IMR-90 (cell line): ENCODE results near the gene ID1. TPM values are rescaled to one million over a fixed set of nuclear protein-coding genes. Genes with fewer than 3 reads are reported as not detected.
A peak's percentile ranks its signal among the peaks of the same experiment; 100 is the strongest.

ENCODE experiments used
- ATAC-seq: fragments of 200-7000 bp; cut with Tn5 transposase; 2 replicates; pipeline ENCODE4 v1.9.1; 2020; ENCODE audit warnings: low read depth, mild to moderate bottlenecking, moderate library complexity
- BruUV-seq: library from RNA; stranded (reverse); fragments of 400-500 nt; replicated peaks from 2 replicates; lab custom pipeline; 2021; lab: Mats Ljungman, UMichigan
- CTCF ChIA-PET: fragments of 300-600 bp; formaldehyde crosslinking; extraction: SDS; loops from one replicate; lab custom pipeline; 2021; ENCODE audit warnings: antibody characterized with exemption; lab: Yijun Ruan, JAX
- POLR2A ChIA-PET: fragments of 300-600 bp; sonication (Branson Sonifier 250); formaldehyde crosslinking; loops from one replicate; lab custom pipeline; 2022; ENCODE audit warnings: antibody characterized with exemption; ENCODE audit not compliant: unreplicated experiment; lab: Charles Lee
- DNase-seq: peaks from one replicate; pipeline ENCODE4 v3.0.0; 2013
- H2AFZ ChIP-seq: replicated peaks from 2 replicates; pipeline ENCODE3; 2013; ENCODE audit warnings: low read length, mild to moderate bottlenecking; ENCODE audit not compliant: poor library complexity
- H2AK5ac ChIP-seq: 2 replicates; pipeline ENCODE4 v1.6.1; 2013; ENCODE audit warnings: low read depth, low read length, inconsistent platforms
- H2AK9ac ChIP-seq: replicated peaks from 2 replicates; pipeline ENCODE3; 2013; ENCODE audit warnings: mild to moderate bottlenecking, low read depth, low read length, moderate library complexity; ENCODE audit not compliant: poor library complexity
- H2BK120ac ChIP-seq: 2 replicates; pipeline ENCODE4 v1.6.1; 2013; ENCODE audit warnings: low read depth, low read length, inconsistent platforms
- H2BK15ac ChIP-seq: 3 replicates; pipeline ENCODE4 v1.6.1; 2013; ENCODE audit warnings: low read depth, low read length, inconsistent platforms
- H2BK20ac ChIP-seq: 2 replicates; pipeline ENCODE4 v1.6.1; 2013; ENCODE audit warnings: low read depth, mild to moderate bottlenecking, inconsistent platforms, low read length, moderate library complexity
- H2BK5ac ChIP-seq: 2 replicates; pipeline ENCODE4 v1.6.1; 2013; ENCODE audit warnings: mild to moderate bottlenecking, low read depth, low read length, inconsistent platforms; ENCODE audit not compliant: poor library complexity, severe bottlenecking
- H3K14ac ChIP-seq: replicated peaks from 2 replicates; pipeline ENCODE4 v1.6.1; 2013; ENCODE audit warnings: low read depth, low read length, inconsistent platforms
- H3K18ac ChIP-seq: 2 replicates; pipeline ENCODE4 v1.6.1; 2013; ENCODE audit warnings: low read depth, low read length, control low read depth
- H3K23ac ChIP-seq: 2 replicates; pipeline ENCODE4 v1.6.1; 2013; ENCODE audit warnings: low read depth, low read length, inconsistent platforms
- H3K27ac ChIP-seq: 2 replicates; pipeline ENCODE4 v1.5.1; 2013; ENCODE audit warnings: mild to moderate bottlenecking, control low read depth, low read length; ENCODE audit not compliant: insufficient read depth
- H3K27me3 ChIP-seq: 2 replicates; pipeline ENCODE4 v1.6.1; 2013; ENCODE audit warnings: low read length; ENCODE audit not compliant: control insufficient read depth, insufficient read depth
- H3K36me3 ChIP-seq: 2 replicates; pipeline ENCODE4 v1.6.1; 2013; ENCODE audit warnings: low read length, mixed read lengths; ENCODE audit not compliant: control insufficient read depth, insufficient read depth
- H3K4ac ChIP-seq: 2 replicates; pipeline ENCODE4 v1.6.1; 2013; ENCODE audit warnings: low read depth, low read length, inconsistent platforms
- H3K4me1 ChIP-seq: 2 replicates; pipeline ENCODE4 v1.6.1; 2013; ENCODE audit warnings: low read length, mixed read lengths; ENCODE audit not compliant: control insufficient read depth, insufficient read depth
- H3K4me2 ChIP-seq: 2 replicates; pipeline ENCODE4 v1.6.1; 2013; ENCODE audit warnings: low read depth, mild to moderate bottlenecking, control low read depth, low read length, moderate library complexity
- H3K4me3 ChIP-seq: 2 replicates; pipeline ENCODE4 v1.5.1; 2013; ENCODE audit warnings: low read depth, mild to moderate bottlenecking, control low read depth, low read length, moderate library complexity; ENCODE audit not compliant: insufficient read depth
- H3K56ac ChIP-seq: 2 replicates; pipeline ENCODE4 v1.6.1; 2013; ENCODE audit warnings: low read length, inconsistent platforms; ENCODE audit not compliant: insufficient read depth; ENCODE audit errors: extremely low read depth
- H3K79me1 ChIP-seq, 2 experiments: 2 replicates each; pipeline ENCODE4 v1.6.1; 2013; ENCODE audit warnings: low read length in 2 of 2, inconsistent platforms in 1 of 2, low read depth in 1 of 2
- H3K9ac ChIP-seq: 2 replicates; pipeline ENCODE4 v1.6.1; 2013; ENCODE audit warnings: low read depth, low read length, control low read depth
- H3K9me1 ChIP-seq: 2 replicates; pipeline ENCODE4 v1.6.1; 2013; ENCODE audit warnings: low read length, inconsistent platforms; ENCODE audit not compliant: insufficient read depth
- H3K9me3 ChIP-seq: 2 replicates; pipeline ENCODE4 v1.6.1; 2013; ENCODE audit warnings: low read length; ENCODE audit not compliant: control insufficient read depth, insufficient read depth
- H4K20me1 ChIP-seq: 2 replicates; pipeline ENCODE4 v1.6.1; 2013; ENCODE audit warnings: low read length, inconsistent platforms; ENCODE audit not compliant: insufficient read depth
- H4K5ac ChIP-seq: 2 replicates; pipeline ENCODE4 v1.6.1; 2013; ENCODE audit warnings: mild to moderate bottlenecking, low read depth, low read length, control low read depth
- H4K8ac ChIP-seq, 2 experiments: 2 replicates each; pipeline ENCODE4 v1.6.1; 2013; ENCODE audit warnings: low read depth in 2 of 2, low read length in 2 of 2, control low read depth in 1 of 2, inconsistent platforms in 1 of 2
- H4K91ac ChIP-seq: 2 replicates; pipeline ENCODE4 v1.6.1; 2013; ENCODE audit warnings: low read depth, low read length, inconsistent platforms; ENCODE audit not compliant: insufficient read depth
- BHLHE40 ChIP-seq: fragments of 150-350 bp; IDR thresholded peaks from 2 replicates; pipeline ENCODE4 v1.6.1; 2016; ENCODE audit warnings: mild to moderate bottlenecking, low read depth, low read length
- CEBPB ChIP-seq: IDR thresholded peaks from 2 replicates; pipeline ENCODE4 v1.6.1; 2012; ENCODE audit warnings: low read depth, low read length, improper control_type of control experiment
- CHD1 ChIP-seq: IDR thresholded peaks from 2 replicates; pipeline ENCODE4 v1.6.1; 2012; ENCODE audit warnings: low read depth, low read length, improper control_type of control experiment
- CTCF ChIP-seq: conservative IDR thresholded peaks from 2 replicates; pipeline ENCODE4 v1.5.1; 2012; ENCODE audit warnings: mild to moderate bottlenecking, low read depth, low read length, improper control_type of control experiment
- FOS ChIP-seq: fragments of 150-350 bp; IDR thresholded peaks from 2 replicates; pipeline ENCODE4 v1.6.1; 2016; ENCODE audit warnings: low read depth, low read length
- MAFK ChIP-seq: IDR thresholded peaks from 2 replicates; pipeline ENCODE4 v1.6.1; 2012; ENCODE audit warnings: low read depth, low read length, improper control_type of control experiment
- MAZ ChIP-seq: IDR thresholded peaks from 2 replicates; pipeline ENCODE4 v1.6.1; 2012; ENCODE audit warnings: low read depth, mild to moderate bottlenecking, low read length, improper control_type of control experiment, moderate library complexity, borderline replicate concordance
- MXI1 ChIP-seq: IDR thresholded peaks from 2 replicates; pipeline ENCODE4 v1.6.1; 2012; ENCODE audit warnings: low read depth, mild to moderate bottlenecking, low read length, moderate library complexity, borderline replicate concordance
- NFE2L2 ChIP-seq: fragments of 150-350 bp; IDR thresholded peaks from 2 replicates; pipeline ENCODE4 v1.6.1; 2016; ENCODE audit warnings: low read depth, mild to moderate bottlenecking, low read length
- POLR2A ChIP-seq: IDR thresholded peaks from 2 replicates; pipeline ENCODE4 v1.6.1; 2012; ENCODE audit warnings: mild to moderate bottlenecking, low read depth, low read length
- RAD21 ChIP-seq: IDR thresholded peaks from 2 replicates; pipeline ENCODE4 v1.6.1; 2012; ENCODE audit warnings: low read length, improper control_type of control experiment
- RFX5 ChIP-seq: IDR thresholded peaks from 2 replicates; pipeline ENCODE4 v1.8.0; 2012; ENCODE audit warnings: low read depth, mild to moderate bottlenecking, low read length, moderate library complexity
- WGBS, 2 experiments: methylation state at CpG; one replicate each; pipeline versions ENCODE4 v1.1.5 to v1.1.7; 2013; ENCODE audit warnings: missing lambda C conversion rate in 2 of 2; ENCODE audit not compliant: insufficient read length in 1 of 2; ENCODE audit errors: extremely low coverage in 2 of 2; 5-methylcytosine and 5-hydroxymethylcytosine counted together
- dilution Hi-C: fragments of 300-500 bp; cut with HindIII; formaldehyde crosslinking; loops from one replicate; pipeline ENCODE4 v1.14.3; 2018; ENCODE audit warnings: low sequenced_read_pairs; ENCODE audit not compliant: unreplicated experiment
- in situ Hi-C: fragments of 300-500 bp; cut with MboI; formaldehyde crosslinking; loops from 3 replicates; pipeline ENCODE4 v1.14.3; 2019; ENCODE audit warnings: low sequenced_read_pairs, inconsistent platforms, mixed read lengths
- intact Hi-C: fragments of 100-400 bp; cut with micrococcal nuclease; formaldehyde crosslinking; loops from 2 replicates; pipeline ENCODE4 v1.10.0; 2022
- polyA plus RNA-seq, 3 experiments: library from polyadenylated mRNA; depleted of rRNA; stranded (reverse); fragments of >200 nt; gene quantifications; 2 replicates each; pipeline ENCODE4 v1.2.3, GENCODE V29; 2012; ENCODE audit warnings: low replicate concordance in 1 of 3
- total RNA-seq: library from RNA; depleted of rRNA; stranded (reverse); fragments of >200 nt; gene quantifications from 2 replicates; pipeline ENCODE4 v1.2.3, GENCODE V29; 2012

The ID1 gene
- total and polyA plus RNA-seq, 2 of the 4 experiments (the other 2 are of a cell fraction): 148 to 174 TPM

DNA sequence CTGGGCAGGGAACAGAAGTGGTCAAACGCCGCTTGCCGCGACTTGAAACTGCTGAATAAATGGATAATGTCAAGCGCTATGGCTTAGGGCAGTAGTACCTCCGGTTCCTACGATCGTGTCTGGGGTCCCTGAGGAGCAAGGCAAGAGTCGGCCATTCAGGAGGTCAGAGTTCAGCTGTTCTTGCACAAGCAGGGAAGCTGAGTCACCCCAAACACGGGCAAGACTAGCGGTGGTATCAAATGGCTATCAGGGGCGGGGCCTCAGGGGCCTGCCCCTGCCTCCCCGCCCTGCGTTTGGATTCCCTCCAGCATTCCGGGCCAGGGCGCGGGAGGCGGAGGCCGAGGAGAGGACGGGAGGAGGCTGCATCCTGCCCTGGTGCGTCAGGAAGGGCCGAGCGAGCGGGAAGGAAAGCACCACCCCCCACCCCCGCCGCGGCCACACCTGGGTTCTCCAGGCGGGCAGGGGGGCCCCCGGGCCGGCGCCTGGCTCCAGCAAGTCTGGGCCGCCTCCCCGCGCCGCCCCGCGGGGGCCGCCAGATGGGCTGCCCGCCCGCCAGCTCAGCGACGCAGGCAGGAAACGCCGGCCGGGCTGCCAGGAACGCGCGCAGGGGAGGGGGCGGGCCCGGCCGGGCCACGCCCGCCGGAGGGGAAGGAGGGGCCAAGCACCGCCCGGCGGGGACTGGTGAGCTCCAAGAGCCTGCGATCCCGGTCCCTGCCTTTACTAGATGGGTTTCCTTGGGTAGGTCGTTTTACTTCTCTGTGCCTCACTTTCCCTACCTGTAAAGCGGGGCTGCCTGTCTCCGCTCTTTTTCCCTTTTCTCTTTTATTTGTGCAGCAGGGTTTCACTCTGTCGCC lies 32.2 kb upstream of the ID1 start:
- peak overlapping the region; percentile 86 for H3K56ac ChIP-seq
- peak overlapping the region; percentile 35 for H3K4me3 ChIP-seq
- DNase-seq (peak; percentile 98), ATAC-seq (peak; percentile 83)
- no peaks in the 10 kb centered on the region for H3K27me3 ChIP-seq
- H2BK120ac ChIP-seq: peak overlapping the region; percentile 99
- H3K9ac ChIP-seq: peak overlapping the region; percentile 68
- H3K4me1 ChIP-seq: peaks cover 27% of the 10 kb centered on the region
- H4K91ac ChIP-seq: peak overlapping the region; percentile 99
- in situ Hi-C loops (no loop called here), dilution Hi-C loops (no loop called here), intact Hi-C loops (loop anchor here (1.0 kb wide), 1 partner anchor 32 kb away; the partner anchor contains the start of gene ID1)
- peak overlapping the region; percentile 98 for H3K14ac ChIP-seq
- no TSS peak for BruUV-seq
- peak overlapping the region; percentile 100 for H3K23ac ChIP-seq
- peak overlapping the region; percentile 75; the same call in 2 of the 3 replicates for H2BK15ac ChIP-seq
- POLR2A ChIA-PET: interaction anchor here (0.5 to 1.1 kb wide), 7 partner anchors 12 to 145 kb away, joined by 3 to 40 read pairs (median 5); partner anchors contain the start of gene ID1
- H3K18ac ChIP-seq: peak overlapping the region; percentile 62
- peaks cover 3 to 22% of the 10 kb centered on the region in 2 experiments; a peak in 3 of 4 replicates for H3K79me1 ChIP-seq
- H2BK20ac ChIP-seq: peak overlapping the region; percentile 98
- peak overlapping the region; percentile 92 for H3K27ac ChIP-seq
- H3K4me2 ChIP-seq: peak overlapping the region; percentile 54
- TF ChIP-seq POLR2A (peak; percentile 72), MXI1 (0 out of 2 replicates have a peak, but pooled peaks have one; percentile 10), RFX5 (no peak), CTCF (no peak), NFE2L2 (peak; percentile 80; the same call in 1 of the 2 replicates), CHD1 (no peak), FOS (peak; percentile 92), BHLHE40 (peak; percentile 87), MAZ (peak; percentile 95), MAFK (no peak; the same call in 1 of the 2 replicates), RAD21 (no peak), CEBPB (peak; percentile 100)
- H3K4ac ChIP-seq: peak overlapping the region; percentile 99
- peak overlapping the region; percentile 90 to 99 for H4K8ac ChIP-seq
- H3K9me3 ChIP-seq: no peaks in the 10 kb centered on the region
- H3K9me1 ChIP-seq: peaks cover 8% of the 10 kb centered on the region; the same call in 1 of the 2 replicates
- H4K5ac ChIP-seq: peak overlapping the region; percentile 68
- peak overlapping the region; percentile 95 for H2AK5ac ChIP-seq
- 2% methylated on average over 12 of the region's 63 CpGs; no CpG with 5 or more reads in 1 of the 2 experiments for WGBS, 2 experiments
- H4K20me1 ChIP-seq: no peaks in the 10 kb centered on the region
- H2AFZ ChIP-seq: peak overlapping the region; percentile 94
- H2AK9ac ChIP-seq: peak overlapping the region; percentile 99
- H3K36me3 ChIP-seq: peaks cover 5% of the 10 kb centered on the region
- H2BK5ac ChIP-seq: peak overlapping the region; percentile 96
- CTCF ChIA-PET: interaction anchor here (0.6 to 2.5 kb wide), 10 partner anchors 10 to 249 kb away, joined by 3 to 29 read pairs (median 4); partner anchors contain the start of gene ID1
